NCI-H345 treated with DMSO at 0.1 percent for 48 hours (cell line): ENCODE data around the gene CCSER1.
"Not testable (repeated sequence)": the region's sequence is repeated elsewhere in the genome, so short reads cannot be mapped to it uniquely, and the experiment has no call there.

Experiments used
- DNase-seq: peaks from one replicate; lab custom pipeline; 2025; ENCODE audit not compliant: unreplicated experiment; lab: John Stamatoyannopoulos, UW

Gene CCSER1

DNA sequence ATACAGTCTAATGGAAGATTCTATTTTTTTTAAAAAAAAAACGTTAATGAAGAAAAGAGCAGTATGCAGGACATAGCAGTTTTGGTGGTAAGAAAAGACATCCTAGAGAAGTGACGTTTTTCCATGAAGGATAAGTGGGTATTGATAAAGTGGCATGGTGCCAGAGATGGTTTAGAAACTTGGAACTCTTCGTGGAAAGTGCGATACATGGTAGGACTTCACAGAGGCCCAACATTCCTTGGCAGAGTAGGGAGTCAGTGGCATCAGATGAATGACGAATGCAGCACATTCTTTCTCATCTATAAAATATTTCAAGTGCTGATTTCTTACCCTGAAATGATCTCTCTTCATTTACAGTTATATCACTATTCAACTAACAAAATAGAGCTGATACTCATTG is 298.7 kb downstream of the CCSER1 start:
- no peak for DNase-seq

DNA sequence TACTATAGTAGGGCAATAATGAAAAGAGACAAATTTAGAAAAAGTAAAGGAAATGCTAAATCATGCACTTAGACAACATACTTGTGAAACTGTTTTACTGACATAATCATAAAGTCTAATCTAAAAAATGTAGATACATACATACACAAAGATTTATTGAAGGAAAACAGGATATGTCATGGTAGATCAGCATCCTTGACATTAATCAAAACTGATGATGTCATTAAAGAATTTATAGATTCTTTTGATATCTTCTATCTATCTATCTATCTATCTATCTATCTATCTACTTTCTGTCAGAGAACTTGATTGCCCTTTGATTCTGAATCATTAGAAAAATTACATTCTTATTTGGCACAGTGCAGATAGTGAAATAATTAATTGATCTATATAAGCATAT is 311.3 kb downstream of the CCSER1 start:
- no peak for DNase-seq

DNA sequence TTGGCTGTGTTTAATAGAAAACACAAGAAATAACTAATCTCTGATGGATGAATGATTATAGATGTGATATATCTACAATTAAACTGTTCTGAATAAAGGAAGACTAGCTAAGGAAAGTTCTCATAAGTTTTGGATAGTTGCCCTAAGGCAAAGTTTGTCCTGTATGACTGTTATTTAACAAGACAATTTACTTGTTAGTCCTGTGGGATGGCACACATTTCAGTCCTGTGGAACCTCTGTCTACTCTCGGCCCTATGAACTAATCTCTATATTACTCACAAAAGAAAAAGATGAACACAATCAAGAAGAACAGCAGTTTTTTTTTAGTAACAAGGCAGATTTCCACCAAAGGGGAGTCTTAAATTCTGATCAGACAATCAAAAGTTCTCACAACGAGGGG is 314.6 kb downstream of the CCSER1 start:
- DNase-seq: no peak

DNA sequence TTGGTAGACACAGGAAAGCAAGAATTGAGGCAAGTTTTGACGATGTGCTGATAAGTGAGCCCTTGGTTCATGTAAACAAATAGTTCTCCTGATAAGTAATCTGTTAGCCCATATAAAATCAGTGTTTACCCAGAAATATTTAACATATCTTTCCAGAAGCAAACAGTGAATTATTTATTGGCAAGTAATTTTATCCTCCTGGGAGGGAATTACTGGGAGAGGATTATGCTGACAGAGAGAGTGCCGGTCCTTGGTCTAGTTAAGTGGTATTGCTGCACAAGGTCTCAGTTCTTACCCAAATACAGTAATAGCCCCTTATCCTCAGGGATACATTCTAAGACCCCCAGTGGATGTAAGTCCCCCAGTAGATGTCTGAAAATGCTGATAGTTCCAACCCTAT is 315.4 kb downstream of the CCSER1 start:
- no peak for DNase-seq

DNA sequence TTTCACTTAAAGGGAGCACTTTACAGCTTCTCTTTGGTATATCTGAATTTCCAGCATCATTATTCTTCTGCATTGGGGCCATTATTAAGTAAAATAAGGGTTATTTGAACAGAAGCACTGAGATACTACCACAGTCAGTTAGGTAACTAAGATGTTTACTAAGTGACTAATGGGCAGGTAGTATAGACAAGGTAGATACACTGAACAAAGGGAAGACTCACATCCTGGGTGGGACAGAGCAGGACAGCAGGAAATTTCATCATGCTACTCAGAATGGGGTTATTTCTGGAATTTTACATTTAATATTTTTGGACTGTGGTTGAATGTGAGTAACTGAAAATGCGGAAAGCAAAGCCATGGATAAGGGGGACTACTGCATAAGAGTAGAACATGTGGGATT is 316.0 kb downstream of the CCSER1 start:
- no peak for DNase-seq

DNA sequence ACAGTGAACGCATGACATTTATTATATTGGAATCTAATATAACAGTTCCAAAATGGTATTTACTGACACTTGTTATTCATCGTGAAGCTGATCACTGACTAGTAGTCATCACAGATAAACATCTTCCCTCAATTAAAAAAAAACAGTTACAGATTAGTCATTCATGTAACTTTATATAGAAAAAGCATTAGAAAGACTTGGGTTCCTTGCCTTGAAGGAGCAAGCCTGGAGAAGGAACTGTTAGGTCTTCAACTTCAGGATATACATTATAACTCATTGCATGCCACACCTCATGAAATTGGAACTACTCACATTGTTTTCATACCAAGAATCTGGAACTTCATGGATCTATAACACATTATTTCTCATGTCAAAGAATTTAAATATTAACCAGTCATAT is 317.7 kb downstream of the CCSER1 start:
- DNase-seq: no peak

DNA sequence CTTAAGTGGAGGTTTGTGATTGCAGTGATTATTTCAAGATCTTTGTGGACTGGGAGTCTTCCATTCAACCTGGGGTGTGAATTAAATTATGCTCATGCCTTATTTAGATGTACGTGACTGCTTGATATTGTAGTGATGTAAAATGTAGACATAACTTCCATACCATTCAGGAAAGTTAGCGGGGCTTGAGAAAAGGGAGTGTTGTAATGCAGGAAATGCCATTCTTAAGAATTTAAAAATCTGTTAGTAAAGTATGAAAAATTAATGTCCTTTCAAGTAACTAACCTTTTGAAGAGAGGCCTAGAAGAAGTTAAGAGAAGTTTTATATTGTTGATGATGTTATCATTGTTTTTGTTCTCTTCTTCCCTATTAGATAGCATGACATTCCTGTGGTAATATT is 318.2 kb downstream of the CCSER1 start:
- no peak for DNase-seq

DNA sequence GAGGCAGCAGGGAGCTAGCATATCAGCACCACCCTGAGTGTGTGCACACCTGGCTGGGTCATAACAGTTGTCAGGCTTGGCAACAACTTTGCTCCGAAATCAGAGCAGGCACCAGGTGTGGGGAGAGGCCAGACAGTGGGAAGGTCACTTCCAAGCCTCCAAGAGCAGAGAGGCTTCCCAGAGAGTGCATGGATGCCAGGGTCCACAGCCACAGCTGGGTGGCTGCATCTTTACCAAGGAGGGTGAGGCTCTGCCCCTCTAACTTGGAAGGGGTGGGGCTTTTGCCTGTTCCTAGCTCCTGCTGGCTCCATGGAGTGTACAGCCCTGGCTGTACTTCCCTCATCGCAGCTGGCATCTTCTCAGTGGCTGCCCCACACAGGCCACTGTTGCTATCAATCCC is 322.4 kb downstream of the CCSER1 start:
- DNase-seq: no peak

DNA sequence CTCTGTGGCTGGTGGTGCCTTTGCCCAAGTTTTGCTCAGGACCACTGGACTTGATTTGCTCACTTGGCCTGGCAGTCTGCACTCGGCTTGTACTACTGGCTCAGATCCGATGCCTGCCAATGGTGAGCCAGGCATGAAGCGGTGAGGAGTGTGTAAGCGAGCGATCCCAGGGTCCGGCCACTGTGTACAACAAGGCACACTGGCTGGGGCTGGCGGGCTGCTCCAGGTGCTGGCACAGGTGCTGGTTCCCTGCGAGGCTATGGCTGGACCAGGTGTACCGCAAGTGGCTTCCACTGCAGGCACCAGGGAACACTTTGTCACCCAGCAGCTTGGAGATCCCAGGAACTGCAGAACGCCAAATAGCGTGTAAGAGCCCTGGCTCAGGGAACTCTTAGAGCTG is 329.7 kb downstream of the CCSER1 start:
- DNase-seq: no peak

DNA sequence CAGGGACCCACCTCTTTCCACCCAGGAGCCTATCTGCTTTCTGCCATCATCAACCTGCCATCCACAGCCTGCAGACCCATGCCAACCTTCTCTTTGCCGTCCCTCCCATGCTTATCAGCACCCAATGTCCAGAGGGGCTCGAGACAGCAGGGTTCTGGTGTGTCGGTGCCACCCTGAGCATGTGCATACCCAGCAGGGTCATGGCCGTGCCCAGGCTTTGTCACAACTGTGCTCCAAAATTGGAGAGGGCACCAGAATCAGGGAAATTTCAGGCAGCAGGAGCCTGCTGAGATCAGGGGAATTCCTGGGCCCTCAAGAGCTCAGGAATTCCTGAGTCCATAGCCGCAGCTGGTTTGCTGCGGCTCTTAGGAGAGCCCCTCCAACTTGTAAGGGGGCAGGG is 330.6 kb downstream of the CCSER1 start:
- DNase-seq: no peak

DNA sequence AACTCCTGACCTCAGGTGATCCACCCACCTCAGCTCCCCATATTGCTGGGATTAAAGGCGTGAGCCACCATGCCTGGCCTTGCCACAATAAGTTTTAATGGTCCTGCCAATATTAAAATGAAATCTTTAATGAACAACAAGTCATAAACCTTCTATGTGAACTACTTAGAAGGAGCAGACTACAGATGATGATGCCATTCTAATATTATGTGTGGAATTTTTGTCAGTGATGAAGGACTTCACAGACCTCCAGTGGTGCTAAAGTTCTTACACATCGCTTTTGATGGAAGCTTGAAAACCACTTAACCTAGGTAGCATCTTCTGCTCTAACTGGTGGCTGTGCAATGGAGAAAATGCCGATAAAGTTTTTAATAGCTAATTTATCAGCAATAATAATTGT is 331.4 kb downstream of the CCSER1 start:
- no peak for DNase-seq

DNA sequence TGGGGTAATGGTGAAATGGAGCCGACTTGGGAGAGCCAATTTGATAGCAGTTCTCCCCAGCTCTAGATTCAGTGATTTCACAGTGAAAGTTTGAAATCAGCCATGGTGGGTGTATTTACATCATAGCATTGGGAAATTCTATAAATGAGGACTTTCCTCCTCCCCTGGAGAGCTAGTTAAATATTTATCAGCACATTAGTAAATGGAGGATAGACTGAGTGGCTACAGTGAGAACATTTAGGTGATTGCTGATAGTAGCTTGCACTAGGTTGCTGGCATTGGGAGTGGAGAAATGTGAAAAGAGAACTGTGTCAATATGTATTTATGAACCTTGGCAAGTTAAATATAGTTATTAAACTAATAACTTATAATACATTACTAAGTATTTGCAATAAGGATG is 347.3 kb downstream of the CCSER1 start:
- no peak for DNase-seq

DNA sequence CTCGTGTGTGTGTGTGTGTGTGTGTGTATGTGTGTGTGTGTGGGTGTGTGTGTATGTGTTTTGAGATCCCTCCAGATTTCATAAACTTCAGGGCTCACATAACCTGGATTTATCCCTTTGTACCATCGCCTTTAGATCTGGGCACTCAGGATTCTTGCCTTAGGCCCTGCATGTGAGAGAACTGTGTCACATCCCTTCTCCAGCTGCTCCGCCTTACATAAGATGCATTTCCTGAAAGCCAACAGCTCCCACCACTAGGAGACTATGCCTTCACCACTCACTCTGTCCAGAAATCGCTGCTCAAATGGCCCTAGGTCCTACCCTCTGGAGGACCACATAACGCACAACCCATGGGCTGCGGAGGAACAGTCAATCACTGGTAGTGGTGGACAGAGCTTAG is 348.8 kb downstream of the CCSER1 start:
- no peak for DNase-seq

DNA sequence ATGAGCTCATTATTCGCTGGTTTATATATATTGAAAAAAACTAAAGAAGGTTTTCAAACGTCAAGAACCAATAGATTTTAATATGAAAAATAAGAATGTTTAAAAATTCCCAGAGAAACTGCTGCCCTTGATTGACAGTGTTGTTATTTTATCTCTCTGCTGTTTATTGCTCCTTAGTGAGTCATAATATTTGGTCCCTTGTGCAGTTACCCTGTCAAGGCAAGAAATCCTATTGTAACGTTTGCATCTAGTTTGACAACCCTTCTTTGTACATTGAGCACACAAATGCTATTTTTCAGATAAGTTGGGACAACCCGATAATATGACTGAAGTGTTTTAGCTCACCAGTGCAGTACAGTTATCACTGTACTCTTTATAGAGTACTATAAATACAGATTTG is 349.4 kb downstream of the CCSER1 start:
- DNase-seq: no peak

DNA sequence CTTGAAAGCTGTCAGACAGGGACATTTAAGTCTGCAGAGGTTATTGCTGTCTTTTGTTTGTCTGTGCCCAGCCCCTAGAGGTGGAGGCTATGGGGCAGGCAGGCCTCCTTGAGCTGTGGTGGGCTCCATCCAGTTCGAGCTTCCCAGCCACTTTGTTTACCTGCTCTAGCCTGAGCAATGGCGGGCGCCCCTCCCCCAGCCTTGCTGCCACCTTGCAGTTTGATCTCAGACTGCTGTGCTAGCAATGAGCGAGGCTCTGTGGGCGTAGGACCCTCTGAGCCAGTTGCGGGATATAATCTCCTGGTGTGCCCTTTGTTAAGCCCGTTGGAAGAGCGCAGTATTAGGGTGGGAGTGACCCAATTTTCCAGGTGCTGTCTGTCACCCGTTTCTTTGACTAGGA is 357.7 kb downstream of the CCSER1 start:
- DNase-seq: not testable (repeated sequence)

DNA sequence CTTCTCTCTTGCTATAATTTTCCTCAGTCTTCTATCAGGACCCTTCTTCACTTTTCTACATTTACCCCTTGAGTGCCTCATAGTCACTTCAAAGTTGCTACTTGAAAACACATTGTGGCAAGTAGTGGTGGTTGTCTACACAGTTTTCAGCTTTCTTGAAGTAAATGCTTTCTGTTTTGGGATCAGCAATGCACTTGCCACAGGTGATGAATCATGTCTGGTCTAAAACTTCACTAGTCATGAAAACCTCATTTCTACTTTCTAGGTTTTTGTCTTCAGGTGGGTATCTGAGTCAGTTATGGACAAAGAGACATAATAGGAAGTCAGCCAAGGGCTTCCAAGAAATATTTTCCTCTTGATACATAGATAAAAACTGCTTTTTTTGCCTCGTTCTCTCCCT is 359.2 kb downstream of the CCSER1 start:
- DNase-seq: no peak

DNA sequence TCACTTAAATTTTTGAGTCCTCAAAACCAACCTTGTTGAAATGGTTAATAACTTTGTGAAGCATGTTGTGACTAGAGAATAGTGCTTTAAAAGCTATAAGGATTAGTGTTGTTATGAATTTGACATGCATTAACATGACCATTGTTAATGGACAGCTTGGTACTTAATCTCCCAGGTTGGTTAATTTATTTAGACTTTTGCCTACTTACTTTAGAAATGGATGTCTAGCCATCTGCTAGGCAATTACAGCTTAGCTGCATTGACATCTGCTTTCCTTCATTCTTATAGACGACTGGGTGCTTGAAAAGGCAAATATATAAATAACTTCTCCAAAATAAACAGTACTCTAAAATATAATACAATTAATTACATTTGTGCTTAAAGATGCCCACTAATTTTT is 368.0 kb downstream of the CCSER1 start:
- no peak for DNase-seq

DNA sequence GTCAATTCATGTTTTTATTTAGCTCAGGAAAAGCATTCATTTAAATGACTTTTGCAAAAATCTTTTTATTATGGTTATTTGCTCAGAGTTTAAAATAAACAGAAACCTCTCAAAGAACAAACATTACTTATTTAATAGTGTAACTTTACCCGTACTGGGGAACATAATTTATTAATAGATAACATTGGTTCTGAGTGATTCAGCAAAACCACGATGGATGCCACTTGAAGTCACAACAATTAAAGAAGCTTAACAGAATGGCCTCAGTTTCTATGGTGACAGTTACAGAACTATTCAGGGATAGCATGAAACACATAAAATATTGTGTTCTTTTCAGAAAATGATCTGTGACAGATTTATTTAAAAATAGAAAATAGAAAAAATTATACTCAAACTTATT is 368.7 kb downstream of the CCSER1 start:
- DNase-seq: no peak

DNA sequence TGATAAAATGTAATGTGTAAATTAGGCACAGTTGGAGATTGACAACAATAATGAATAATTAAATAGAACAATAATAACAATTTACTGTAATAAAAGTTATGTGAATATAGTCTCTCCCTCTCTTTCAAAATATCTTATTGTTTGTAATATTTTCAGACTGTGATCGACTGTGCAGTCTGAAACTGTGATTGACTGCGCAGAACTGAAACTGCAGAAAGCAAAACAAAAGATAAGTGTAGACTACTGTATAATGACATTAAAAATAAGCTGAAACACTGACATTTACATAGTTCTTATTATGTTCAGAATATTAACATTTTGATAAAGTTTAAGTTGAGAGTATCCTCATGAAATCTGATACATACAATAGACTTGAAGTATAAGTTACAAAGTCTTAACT is 371.0 kb downstream of the CCSER1 start:
- DNase-seq: no peak

DNA sequence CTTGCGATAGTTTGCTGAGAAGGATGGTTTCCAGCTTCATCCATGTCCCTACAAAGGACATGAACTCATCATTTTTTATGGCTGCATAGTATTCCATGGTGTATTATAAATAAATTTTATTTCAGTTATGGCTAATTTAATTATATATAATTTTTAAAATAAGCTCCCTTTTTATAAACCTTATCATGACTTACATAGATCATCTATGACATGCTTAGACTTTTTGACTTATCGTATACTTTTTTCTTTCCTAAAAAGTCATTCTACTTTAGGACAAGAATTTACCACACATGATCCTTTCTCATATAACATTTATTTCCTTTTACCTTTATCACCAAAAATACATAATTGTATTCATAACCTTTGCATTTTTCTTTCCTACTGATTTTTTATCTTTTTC is 376.5 kb downstream of the CCSER1 start:
- DNase-seq: no peak

DNA sequence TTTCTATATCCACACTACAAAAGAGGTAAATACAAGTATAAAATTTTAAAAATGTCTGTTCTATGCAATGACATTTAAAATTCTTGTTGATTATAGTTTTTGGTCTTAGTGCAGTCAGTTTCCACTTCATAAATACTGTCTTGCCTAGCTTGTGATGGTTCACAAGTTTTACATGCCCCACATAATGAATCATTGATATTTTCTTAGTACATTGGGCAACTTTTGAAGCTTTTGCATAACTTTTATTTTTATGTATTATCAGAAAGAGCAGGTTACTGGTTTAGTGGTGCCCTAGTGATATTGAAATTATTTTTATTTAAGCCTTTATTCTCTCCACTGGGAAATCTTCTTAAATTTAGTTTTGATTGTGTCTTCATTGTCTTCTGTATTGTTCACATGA is 388.0 kb downstream of the CCSER1 start:
- DNase-seq: no peak

DNA sequence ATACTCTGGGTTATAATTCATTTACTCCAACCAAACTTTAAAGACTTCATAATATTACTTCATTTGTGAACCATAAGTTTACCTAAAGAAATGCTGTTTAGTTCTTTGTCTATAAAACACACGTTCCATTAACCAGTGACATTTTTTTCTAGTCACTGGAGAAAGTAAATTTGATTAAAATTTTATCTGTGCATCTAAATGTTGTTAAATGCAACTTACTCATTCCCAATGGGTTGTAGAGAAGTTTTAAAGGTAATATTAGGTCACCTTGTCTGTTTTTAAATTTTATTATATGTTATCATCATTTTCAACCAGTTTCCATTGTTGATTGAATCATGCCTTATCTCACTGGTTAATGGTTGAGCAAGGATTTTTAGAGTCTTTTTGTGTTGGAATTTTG is 401.4 kb downstream of the CCSER1 start:
- DNase-seq: no peak

DNA sequence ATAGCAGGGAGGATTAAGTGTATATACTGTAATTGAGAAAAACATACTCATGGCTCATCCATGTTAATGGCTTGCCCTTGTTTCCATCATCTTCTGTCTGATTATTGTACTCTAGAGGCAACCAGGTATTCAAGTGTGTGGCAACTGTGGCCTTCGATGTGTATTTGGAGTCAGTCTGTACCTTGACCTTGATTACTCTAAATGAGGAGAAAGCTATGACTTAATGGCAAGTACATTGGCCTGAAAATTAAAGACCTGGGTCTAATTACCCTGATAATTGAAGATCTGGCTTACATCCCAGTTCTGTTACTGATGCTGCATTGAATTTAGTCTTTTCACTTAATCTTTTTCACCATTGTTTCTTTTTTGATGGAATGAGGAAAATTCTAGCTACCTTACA is 409.2 kb downstream of the CCSER1 start:
- DNase-seq: no peak

DNA sequence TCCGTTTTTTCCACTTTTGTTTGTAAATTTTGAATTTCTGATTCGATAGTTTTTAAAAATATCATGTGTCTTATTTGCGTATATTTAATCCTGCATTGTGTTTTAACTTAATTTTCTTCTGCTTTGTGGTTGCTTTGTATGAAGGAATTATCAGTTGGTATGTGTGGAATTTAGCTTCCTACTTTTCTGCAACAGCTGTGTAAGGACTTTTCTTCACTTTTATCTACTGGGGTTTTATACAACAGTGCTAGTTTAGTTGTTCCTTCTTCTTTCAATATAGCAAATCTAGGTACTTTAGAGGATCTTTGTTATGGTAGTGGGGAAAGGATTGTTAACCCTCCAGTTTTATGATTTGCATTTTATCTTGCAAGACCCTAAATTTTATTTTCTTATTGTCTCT is 410.3 kb downstream of the CCSER1 start:
- DNase-seq: no peak
